Measurements from ENCODE around the gene GPATCH1. TPM values are rescaled to one million over a fixed set of nuclear protein-coding genes. Genes with fewer than 3 reads are reported as not detected.
"Not testable (repeated sequence)": the region's sequence is repeated elsewhere in the genome, so short reads cannot be mapped to it uniquely, and the experiment has no call there.

Gene GPATCH1
- total RNA-seq, 2 donors from 2014 or later: 8.8 to 9.0 TPM

GRCh38 chr19:33134571-33135041 is 53.6 kb downstream of the GPATCH1 start:
- Mint-ChIP-seq H3K27me3 (no peaks in the 10 kb centered on the region), H3K36me3 (ENCODE audit: low read depth) (no peaks in the 10 kb centered on the region), H3K27ac (no peak overlapping the region), H3K4me1 (no peaks in the 10 kb centered on the region), H3K4me3 (peak overlapping the region; percentile 69)
- no peaks in the 10 kb centered on the region for H3K9me3 ChIP-seq (ENCODE audit: control insufficient read depth, low read length, poor library complexity, severe bottlenecking)
- peak; percentile 74 for ATAC-seq
- DNase-seq: no peak

GRCh38 chr19:33139165-33139564 is 58.2 kb downstream of the GPATCH1 start:
- H3K36me3 Mint-ChIP-seq (ENCODE audit: low read depth): peaks cover 2% of the 10 kb centered on the region
- ATAC-seq: no peak
- no peak overlapping the region for H3K4me3 Mint-ChIP-seq
- no peak for DNase-seq
- no peak overlapping the region for H3K27ac Mint-ChIP-seq
- H3K9me3 ChIP-seq (ENCODE audit: control insufficient read depth, low read length, poor library complexity, severe bottlenecking): no peaks in the 10 kb centered on the region
- H3K27me3 Mint-ChIP-seq: peaks cover 9% of the 10 kb centered on the region
- peaks cover 4% of the 10 kb centered on the region for H3K4me1 Mint-ChIP-seq

- H3K9me3 ChIP-seq (ENCODE audit: control insufficient read depth, low read length, poor library complexity, severe bottlenecking): no peaks in the 10 kb centered on the region
- ATAC-seq: peak; percentile 99
- peak; percentile 30 to 47 (median 46) for DNase-seq
- Mint-ChIP-seq H3K27me3 (peaks cover 9% of the 10 kb centered on the region), H3K4me3 (peak overlapping the region; percentile 28), H3K4me1 (peaks cover 7% of the 10 kb centered on the region), H3K36me3 (ENCODE audit: low read depth) (peaks cover 2% of the 10 kb centered on the region), H3K27ac (peak overlapping the region; percentile 53)
These were observed 63.0 kb downstream of the GPATCH1 start for GRCh38 chr19:33143897-33144405.

- H3K27ac Mint-ChIP-seq: no peak overlapping the region
- no peaks in the 10 kb centered on the region for H3K9me3 ChIP-seq (ENCODE audit: control insufficient read depth, low read length, poor library complexity, severe bottlenecking)
- DNase-seq: no peak
- H3K36me3 Mint-ChIP-seq (ENCODE audit: low read depth): peaks cover 2% of the 10 kb centered on the region
- peaks cover 8% of the 10 kb centered on the region for H3K4me1 Mint-ChIP-seq
- no peak for ATAC-seq
- H3K27me3 Mint-ChIP-seq: peaks cover 9% of the 10 kb centered on the region
- no peak overlapping the region for H3K4me3 Mint-ChIP-seq
These were observed 65.2 kb downstream of the GPATCH1 start for GRCh38 chr19:33146209-33146608.

GRCh38 chr19:33147538-33147937 is 66.6 kb downstream of the GPATCH1 start:
- H3K36me3 Mint-ChIP-seq (ENCODE audit: low read depth): no peaks in the 10 kb centered on the region
- H3K9me3 ChIP-seq (ENCODE audit: control insufficient read depth, low read length, poor library complexity, severe bottlenecking): no peaks in the 10 kb centered on the region
- no peaks in the 10 kb centered on the region for H3K27me3 Mint-ChIP-seq
- H3K4me1 Mint-ChIP-seq: peaks cover 8% of the 10 kb centered on the region
- ATAC-seq (no peak), DNase-seq (no peak)
- no peak overlapping the region for H3K4me3 Mint-ChIP-seq
- no peak overlapping the region for H3K27ac Mint-ChIP-seq

- DNase-seq (no peak), ATAC-seq (no peak)
- H3K27ac Mint-ChIP-seq: peak overlapping the region; percentile 43
- H3K27me3 Mint-ChIP-seq: no peaks in the 10 kb centered on the region
- H3K4me3 Mint-ChIP-seq: no peak overlapping the region
- H3K4me1 Mint-ChIP-seq: peaks cover 2% of the 10 kb centered on the region
- H3K36me3 Mint-ChIP-seq (ENCODE audit: low read depth): no peaks in the 10 kb centered on the region
- H3K9me3 ChIP-seq (ENCODE audit: control insufficient read depth, low read length, poor library complexity, severe bottlenecking): no peaks in the 10 kb centered on the region
These were observed 70.0 kb downstream of the GPATCH1 start for GRCh38 chr19:33150852-33151518.

GRCh38 chr19:33152176-33152575 is 71.2 kb downstream of the GPATCH1 start:
- H3K9me3 ChIP-seq (ENCODE audit: control insufficient read depth, low read length, poor library complexity, severe bottlenecking): no peaks in the 10 kb centered on the region
- no peak overlapping the region for H3K27ac Mint-ChIP-seq
- no peak for DNase-seq
- H3K27me3 Mint-ChIP-seq: no peaks in the 10 kb centered on the region
- H3K4me3 Mint-ChIP-seq: no peak overlapping the region
- no peak for ATAC-seq
- H3K4me1 Mint-ChIP-seq: peaks cover 2% of the 10 kb centered on the region
- no peaks in the 10 kb centered on the region for H3K36me3 Mint-ChIP-seq (ENCODE audit: low read depth)

GRCh38 chr19:33152625-33153024 is 71.6 kb downstream of the GPATCH1 start:
- H3K4me3 Mint-ChIP-seq; H3K27ac Mint-ChIP-seq; H3K9me3 ChIP-seq (ENCODE audit: control insufficient read depth, low read length, poor library complexity, severe bottlenecking); H3K27me3 Mint-ChIP-seq; H3K36me3 Mint-ChIP-seq (ENCODE audit: low read depth); ATAC-seq; DNase-seq; H3K4me1 Mint-ChIP-seq: not testable (repeated sequence)

GRCh38 chr19:33154313-33154712 is 73.3 kb downstream of the GPATCH1 start:
- H3K27me3 Mint-ChIP-seq; H3K4me1 Mint-ChIP-seq; H3K9me3 ChIP-seq (ENCODE audit: control insufficient read depth, low read length, poor library complexity, severe bottlenecking); H3K4me3 Mint-ChIP-seq; ATAC-seq; DNase-seq; H3K36me3 Mint-ChIP-seq (ENCODE audit: low read depth); H3K27ac Mint-ChIP-seq: not testable (repeated sequence)

- no peaks in the 10 kb centered on the region for H3K36me3 Mint-ChIP-seq (ENCODE audit: low read depth)
- peaks cover 20% of the 10 kb centered on the region for H3K4me1 Mint-ChIP-seq
- no peak overlapping the region for H3K27ac Mint-ChIP-seq
- ATAC-seq (no peak), DNase-seq (no peak)
- H3K9me3 ChIP-seq (ENCODE audit: control insufficient read depth, low read length, poor library complexity, severe bottlenecking): no peaks in the 10 kb centered on the region
- no peak overlapping the region for H3K4me3 Mint-ChIP-seq
- no peaks in the 10 kb centered on the region for H3K27me3 Mint-ChIP-seq
These were observed 75.4 kb downstream of the GPATCH1 start for GRCh38 chr19:33156334-33156733.

- peak overlapping the region; percentile 79 for H3K27ac Mint-ChIP-seq
- no peak for ATAC-seq
- no peaks in the 10 kb centered on the region for H3K9me3 ChIP-seq (ENCODE audit: control insufficient read depth, low read length, poor library complexity, severe bottlenecking)
- DNase-seq: no peak
- H3K36me3 Mint-ChIP-seq (ENCODE audit: low read depth): no peaks in the 10 kb centered on the region
- H3K4me1 Mint-ChIP-seq: peaks cover 25% of the 10 kb centered on the region
- H3K27me3 Mint-ChIP-seq: no peaks in the 10 kb centered on the region
- no peak overlapping the region for H3K4me3 Mint-ChIP-seq
These were observed 76.9 kb downstream of the GPATCH1 start for GRCh38 chr19:33157906-33158305.

GRCh38 chr19:33158365-33158764 is 77.4 kb downstream of the GPATCH1 start:
- Mint-ChIP-seq H3K36me3 (ENCODE audit: low read depth) (no peaks in the 10 kb centered on the region), H3K4me1 (peaks cover 25% of the 10 kb centered on the region), H3K27me3 (no peaks in the 10 kb centered on the region), H3K27ac (peak overlapping the region; percentile 79), H3K4me3 (no peak overlapping the region)
- ATAC-seq (no peak), DNase-seq (no peak)
- H3K9me3 ChIP-seq (ENCODE audit: control insufficient read depth, low read length, poor library complexity, severe bottlenecking): no peaks in the 10 kb centered on the region

- no peaks in the 10 kb centered on the region for H3K9me3 ChIP-seq (ENCODE audit: control insufficient read depth, low read length, poor library complexity, severe bottlenecking)
- Mint-ChIP-seq H3K27me3 (no peaks in the 10 kb centered on the region), H3K4me3 (no peak overlapping the region), H3K27ac (peak overlapping the region; percentile 79), H3K4me1 (peaks cover 25% of the 10 kb centered on the region), H3K36me3 (ENCODE audit: low read depth) (no peaks in the 10 kb centered on the region)
- no peak for DNase-seq
- no peak for ATAC-seq
These were observed 78.2 kb downstream of the GPATCH1 start for GRCh38 chr19:33159149-33159548.

- Mint-ChIP-seq H3K4me1 (peaks cover 25% of the 10 kb centered on the region), H3K27me3 (no peaks in the 10 kb centered on the region), H3K27ac (peak overlapping the region; percentile 83), H3K4me3 (peak overlapping the region; percentile 84), H3K36me3 (ENCODE audit: low read depth) (no peaks in the 10 kb centered on the region)
- no peak for DNase-seq
- no peak for ATAC-seq
- no peaks in the 10 kb centered on the region for H3K9me3 ChIP-seq (ENCODE audit: control insufficient read depth, low read length, poor library complexity, severe bottlenecking)
These were observed 78.9 kb downstream of the GPATCH1 start for GRCh38 chr19:33159893-33160292.

Data from T-helper 17 cell (primary cell).